ENCODE results near the gene HOXD3.

HOXD3 gene

GRCh38 chr2:176175709-176176607, 18.9 kb downstream of the HOXD3 start:
- DNase-seq (ENCODE audit: low read depth in 4 of 4, low spot score in 1 of 4) = no peak

- DNase-seq (ENCODE audit: low read depth in 4 of 4, low spot score in 1 of 4) = no peak
Measured at GRCh38 chr2:176177580-176178037, 20.5 kb downstream of the HOXD3 start.

- DNase-seq (ENCODE audit: low read depth in 4 of 4, low spot score in 1 of 4) = no peak
Measured at GRCh38 chr2:176178038-176178756, 21.1 kb downstream of the HOXD3 start.

- DNase-seq (ENCODE audit: low read depth in 4 of 4, low spot score in 1 of 4) = no peak
Measured at GRCh38 chr2:176178757-176179295, 21.7 kb downstream of the HOXD3 start.

- DNase-seq (ENCODE audit: low read depth in 4 of 4, low spot score in 1 of 4) = no peak
Measured at GRCh38 chr2:176181551-176181950, 24.4 kb downstream of the HOXD3 start.

GRCh38 chr2:176182671-176183070, 25.6 kb downstream of the HOXD3 start:
- DNase-seq (ENCODE audit: low read depth in 4 of 4, low spot score in 1 of 4) = no peak

- no peak for DNase-seq (ENCODE audit: low read depth in 4 of 4, low spot score in 1 of 4)
Measured at GRCh38 chr2:176184749-176185148, 27.6 kb downstream of the HOXD3 start.

- DNase-seq (ENCODE audit: low read depth in 4 of 4, low spot score in 1 of 4) = no peak
Measured at GRCh38 chr2:176186024-176186423, 28.9 kb downstream of the HOXD3 start.

GRCh38 chr2:176187200-176187898, 30.2 kb downstream of the HOXD3 start:
- DNase-seq (ENCODE audit: low read depth in 4 of 4, low spot score in 1 of 4) = no peak

GRCh38 chr2:176187899-176188773, 31.0 kb downstream of the HOXD3 start, which contains the start of gene HOXD1:
TSS of gene HOXD1 (plus strand) at chr2:176188668. CDS start at chr2:176188802, 134 bp downstream.
- no peak for DNase-seq (ENCODE audit: low read depth in 4 of 4, low spot score in 1 of 4)

- no peak for DNase-seq (ENCODE audit: low read depth in 4 of 4, low spot score in 1 of 4)
Measured at GRCh38 chr2:176188774-176189680, 31.9 kb downstream of the HOXD3 start.

GRCh38 chr2:176189681-176190641, 32.9 kb downstream of the HOXD3 start:
- DNase-seq (ENCODE audit: low read depth in 4 of 4, low spot score in 1 of 4) = no peak

GRCh38 chr2:176192351-176192750, 35.2 kb downstream of the HOXD3 start:
- DNase-seq (ENCODE audit: low read depth in 4 of 4, low spot score in 1 of 4) = no peak

- no peak for DNase-seq (ENCODE audit: low read depth in 4 of 4, low spot score in 1 of 4)
Measured at GRCh38 chr2:176193048-176193447, 35.9 kb downstream of the HOXD3 start.

GRCh38 chr2:176199902-176200301, 42.8 kb downstream of the HOXD3 start:
- DNase-seq (ENCODE audit: low read depth in 4 of 4, low spot score in 1 of 4) = no peak

- no peak for DNase-seq (ENCODE audit: low read depth in 4 of 4, low spot score in 1 of 4)
Measured at GRCh38 chr2:176200971-176201370, 43.9 kb downstream of the HOXD3 start.

- no peak for DNase-seq (ENCODE audit: low read depth in 4 of 4, low spot score in 1 of 4)
Measured at GRCh38 chr2:176202491-176202890, 45.4 kb downstream of the HOXD3 start.

- DNase-seq (ENCODE audit: low read depth in 4 of 4, low spot score in 1 of 4) = no peak
Measured at GRCh38 chr2:176205126-176205525, 48.0 kb downstream of the HOXD3 start.
